ENCODE measurements around the gene IFT81. TPM values are rescaled to one million over a fixed set of nuclear protein-coding genes. Genes with fewer than 3 reads are reported as not detected.

IFT81 gene
- total and polyA plus RNA-seq, 2 experiments from 2014 or later: 17.5 to 22.3 TPM

DNA sequence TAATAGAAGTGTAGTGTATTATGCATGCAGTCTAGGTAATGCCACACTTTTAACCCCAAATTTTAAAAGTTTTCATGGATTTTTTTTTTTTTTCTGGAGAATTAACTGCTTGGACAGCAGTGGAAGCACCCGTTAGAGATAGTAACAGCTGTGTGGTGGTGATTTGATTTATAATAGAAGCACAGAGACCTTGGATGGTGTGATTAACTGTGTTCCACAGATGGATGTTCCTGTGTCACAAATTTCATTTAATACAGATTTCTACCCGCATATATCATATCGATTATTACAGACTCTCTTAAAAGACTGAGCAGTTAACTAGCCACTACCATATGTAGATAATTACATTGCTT is 47.0 kb downstream of the IFT81 start:
- Histone ChIP-seq H3K9me2 (ENCODE audit: insufficient read depth) (no peaks in the 10 kb centered on the region), H3K4me1 (ENCODE audit: insufficient read depth) (no peaks in the 10 kb centered on the region), H3K4me2 (no peak overlapping the region), H3K36me3 (ENCODE audit: insufficient read depth) (peaks cover 6% of the 10 kb centered on the region; the same call in 1 of the 2 replicates), H3K79me2 (replicated peaks; ENCODE audit: insufficient read depth) (no peaks in the 10 kb centered on the region), H4K20me1 (replicated peaks; ENCODE audit: insufficient read depth) (no peaks in the 10 kb centered on the region), H3K27ac (ENCODE audit: low read depth) (no peak overlapping the region), H3K27me3 (ENCODE audit: insufficient read depth) (no peaks in the 10 kb centered on the region), H2AFZ (no peak overlapping the region), H3F3A (replicated peaks; ENCODE audit: low read depth) (no peaks in the 10 kb centered on the region), H3K4me3 (no peak overlapping the region)
- no peak overlapping the region for H3K27ac Mint-ChIP-seq
- TF ChIP-seq EZH2phosphoT487 (IDR thresholded peaks at IDR 0.05; ENCODE audit: unreplicated experiment) (no peak), ZNF331 (CRISPR knock-in tag; IDR thresholded peaks at IDR 0.05; ENCODE audit: low read depth) (no peak), ZNF114 (CRISPR knock-in tag; IDR thresholded peaks at IDR 0.05) (no peak), NANOG (IDR thresholded peaks at IDR 0.05; ENCODE audit: borderline replicate concordance) (no peak), ETS1 (IDR thresholded peaks at IDR 0.05) (no peak), STAT1 (IDR thresholded peaks at IDR 0.05; ENCODE audit: unreplicated experiment) (no peak), ZNF462 (CRISPR knock-in tag; IDR thresholded peaks at IDR 0.05) (no peak), CREB1 (CRISPR knock-in tag; IDR thresholded peaks at IDR 0.05; ENCODE audit: low read depth) (no peak), POLR2AphosphoS5 (IDR thresholded peaks at IDR 0.05; ENCODE audit: low read depth) (no peak), JUNB (IDR thresholded peaks at IDR 0.05; ENCODE audit: unreplicated experiment) (no peak), EZH2 (IDR thresholded peaks at IDR 0.05; ENCODE audit: low read depth, unreplicated experiment) (no peak)
- TF ChIP-seq, protein P1, sequence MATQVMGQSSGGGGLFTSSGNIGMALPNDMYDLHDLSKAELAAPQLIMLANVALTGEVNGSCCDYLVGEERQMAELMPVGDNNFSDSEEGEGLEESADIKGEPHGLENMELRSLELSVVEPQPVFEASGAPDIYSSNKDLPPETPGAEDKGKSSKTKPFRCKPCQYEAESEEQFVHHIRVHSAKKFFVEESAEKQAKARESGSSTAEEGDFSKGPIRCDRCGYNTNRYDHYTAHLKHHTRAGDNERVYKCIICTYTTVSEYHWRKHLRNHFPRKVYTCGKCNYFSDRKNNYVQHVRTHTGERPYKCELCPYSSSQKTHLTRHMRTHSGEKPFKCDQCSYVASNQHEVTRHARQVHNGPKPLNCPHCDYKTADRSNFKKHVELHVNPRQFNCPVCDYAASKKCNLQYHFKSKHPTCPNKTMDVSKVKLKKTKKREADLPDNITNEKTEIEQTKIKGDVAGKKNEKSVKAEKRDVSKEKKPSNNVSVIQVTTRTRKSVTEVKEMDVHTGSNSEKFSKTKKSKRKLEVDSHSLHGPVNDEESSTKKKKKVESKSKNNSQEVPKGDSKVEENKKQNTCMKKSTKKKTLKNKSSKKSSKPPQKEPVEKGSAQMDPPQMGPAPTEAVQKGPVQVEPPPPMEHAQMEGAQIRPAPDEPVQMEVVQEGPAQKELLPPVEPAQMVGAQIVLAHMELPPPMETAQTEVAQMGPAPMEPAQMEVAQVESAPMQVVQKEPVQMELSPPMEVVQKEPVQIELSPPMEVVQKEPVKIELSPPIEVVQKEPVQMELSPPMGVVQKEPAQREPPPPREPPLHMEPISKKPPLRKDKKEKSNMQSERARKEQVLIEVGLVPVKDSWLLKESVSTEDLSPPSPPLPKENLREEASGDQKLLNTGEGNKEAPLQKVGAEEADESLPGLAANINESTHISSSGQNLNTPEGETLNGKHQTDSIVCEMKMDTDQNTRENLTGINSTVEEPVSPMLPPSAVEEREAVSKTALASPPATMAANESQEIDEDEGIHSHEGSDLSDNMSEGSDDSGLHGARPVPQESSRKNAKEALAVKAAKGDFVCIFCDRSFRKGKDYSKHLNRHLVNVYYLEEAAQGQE (IDR thresholded peaks at IDR 0.05; ENCODE audit: unreplicated experiment): no peak
- TF ChIP-seq, protein P2, sequence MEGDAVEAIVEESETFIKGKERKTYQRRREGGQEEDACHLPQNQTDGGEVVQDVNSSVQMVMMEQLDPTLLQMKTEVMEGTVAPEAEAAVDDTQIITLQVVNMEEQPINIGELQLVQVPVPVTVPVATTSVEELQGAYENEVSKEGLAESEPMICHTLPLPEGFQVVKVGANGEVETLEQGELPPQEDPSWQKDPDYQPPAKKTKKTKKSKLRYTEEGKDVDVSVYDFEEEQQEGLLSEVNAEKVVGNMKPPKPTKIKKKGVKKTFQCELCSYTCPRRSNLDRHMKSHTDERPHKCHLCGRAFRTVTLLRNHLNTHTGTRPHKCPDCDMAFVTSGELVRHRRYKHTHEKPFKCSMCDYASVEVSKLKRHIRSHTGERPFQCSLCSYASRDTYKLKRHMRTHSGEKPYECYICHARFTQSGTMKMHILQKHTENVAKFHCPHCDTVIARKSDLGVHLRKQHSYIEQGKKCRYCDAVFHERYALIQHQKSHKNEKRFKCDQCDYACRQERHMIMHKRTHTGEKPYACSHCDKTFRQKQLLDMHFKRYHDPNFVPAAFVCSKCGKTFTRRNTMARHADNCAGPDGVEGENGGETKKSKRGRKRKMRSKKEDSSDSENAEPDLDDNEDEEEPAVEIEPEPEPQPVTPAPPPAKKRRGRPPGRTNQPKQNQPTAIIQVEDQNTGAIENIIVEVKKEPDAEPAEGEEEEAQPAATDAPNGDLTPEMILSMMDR (conservative IDR thresholded peaks at IDR 0.05; ENCODE audit: low read depth in 2 of 2): no peak
- ATAC-seq: no peak
- H3K4me3 Mint-ChIP-seq: no peak overlapping the region
- no peaks in the 10 kb centered on the region for H3K4me1 Mint-ChIP-seq
- H3K9me3 Mint-ChIP-seq: peaks cover 10% of the 10 kb centered on the region; the same call in 2 of the 3 replicates
- no peak for DNase-seq (ENCODE audit: low spot score)
- peaks cover 27% of the 10 kb centered on the region; the same call in 2 of the 3 replicates for H3K36me3 Mint-ChIP-seq (ENCODE audit: low read depth)
- peaks cover 2% of the 10 kb centered on the region for H3K27me3 Mint-ChIP-seq (ENCODE audit: insufficient read depth, low read depth, poor library complexity)

All from GM23338 (cell line).